HepG2 (cell line): ENCODE data around the gene GGTLC2. TPM values are rescaled to one million over a fixed set of nuclear protein-coding genes. Genes with fewer than 3 reads are reported as not detected.

Experiments
- ATAC-seq: fragments of 200-7000 bp; cut with Tn5 transposase; 3 replicates; pipeline ENCODE4 v1.9.1; 2020; ENCODE audit warnings: mild to moderate bottlenecking, moderate library complexity
- BruUV-seq: library from RNA; stranded (reverse); fragments of 400-500 nt; replicated peaks from 2 replicates; lab custom pipeline; 2021; lab: Mats Ljungman, UMichigan
- CTCF ChIA-PET: fragments of 300-600 bp; formaldehyde crosslinking; extraction: SDS; loops from one replicate; lab custom pipeline; 2021; ENCODE audit warnings: low total read pairs, inconsistent platforms, low intra/inter-chr PET ratio; lab: Yijun Ruan, JAX
- POLR2A ChIA-PET: fragments of 350-600 bp; sonication (Branson Sonifier 250); formaldehyde crosslinking; loops from one replicate; lab custom pipeline; 2020; ENCODE audit warnings: antibody characterized with exemption, inconsistent platforms; lab: Yijun Ruan, JAX
- DNase-seq: peaks from one replicate; pipeline ENCODE4 v3.0.0-alpha.2; 2015; ENCODE audit warnings: low spot score
- FAIRE-seq: peaks from 3 replicates; lab custom pipeline; 2011; peaks lifted over from hg19 to GRCh38; lab: Jason Lieb, UNC
- H2AFZ ChIP-seq: one replicate; pipeline ENCODE4 v1.6.1; 2011; ENCODE audit warnings: low read length, inconsistent platforms
- H3K27ac ChIP-seq: fragments of 300-600 bp; 3 replicates; pipeline ENCODE4 v1.8.0; 2011; ENCODE audit warnings: mixed run types, mild to moderate bottlenecking, mixed read lengths, low read length, inconsistent platforms; ENCODE audit not compliant: insufficient read depth; ENCODE audit errors: extremely low read length
- H3K27me3 ChIP-seq, 2 experiments: fragments of 200-600 bp in 1 of 2; 2 replicates in 1 of 2; 3 replicates in 1 of 2; pipeline versions ENCODE4 v1.6.0 to v1.8.0; 2011; ENCODE audit warnings: low read length in 2 of 2, mild to moderate bottlenecking in 2 of 2, moderate library complexity in 2 of 2, inconsistent platforms in 1 of 2; ENCODE audit not compliant: insufficient read depth in 2 of 2, control insufficient read depth in 1 of 2
- H3K36me3 ChIP-seq, 2 experiments: fragments of 200-600 bp in 1 of 2; replicated peaks in 1 of 2; 2 replicates in 1 of 2; 3 replicates in 1 of 2; pipeline versions ENCODE4 v1.5.1 to v1.8.0; 2011; ENCODE audit warnings: low read length in 2 of 2, inconsistent platforms in 1 of 2; ENCODE audit not compliant: insufficient read depth in 2 of 2, control insufficient read depth in 1 of 2
- H3K4me1 ChIP-seq: 2 replicates; pipeline ENCODE4 v1.5.1; 2012; ENCODE audit warnings: low read length, inconsistent platforms; ENCODE audit not compliant: insufficient read depth
- H3K4me2 ChIP-seq: 2 replicates; pipeline ENCODE4 v1.6.0; 2011; ENCODE audit warnings: low read depth, low read length, inconsistent platforms
- H3K4me3 ChIP-seq, 3 experiments: fragments of 200-600 bp in 1 of 3; sonication (generic), shearing (Covaris generic) in 1 of 3; replicated peaks in 1 of 3; 2 replicates each; pipeline ENCODE4 v1.5.1; 2011 to 2016; ENCODE audit warnings: low read length in 3 of 3, inconsistent platforms in 2 of 3, low read depth in 2 of 3, mild to moderate bottlenecking in 2 of 3, control low read depth in 1 of 3, mixed read lengths in 1 of 3; ENCODE audit not compliant: insufficient read depth in 1 of 3
- H3K79me2 ChIP-seq: one replicate; pipeline ENCODE4 v1.6.1; 2011; ENCODE audit warnings: low read length, inconsistent platforms; ENCODE audit not compliant: insufficient read depth
- H3K9ac ChIP-seq: 2 replicates; pipeline ENCODE4 v1.6.0; 2011; ENCODE audit warnings: mild to moderate bottlenecking, low read depth, low read length, inconsistent platforms; ENCODE audit not compliant: insufficient read depth
- H3K9me3 ChIP-seq: 2 replicates; pipeline ENCODE4 v1.5.1; 2012; ENCODE audit warnings: mild to moderate bottlenecking, low read length
- H4K20me1 ChIP-seq: 2 replicates; pipeline ENCODE4 v1.6.0; 2011; ENCODE audit warnings: inconsistent platforms, mild to moderate bottlenecking, low read length, moderate library complexity; ENCODE audit not compliant: insufficient read depth
- ATF4 ChIP-seq, 2 experiments: fragments of 450-650 bp in 1 of 2; sonication (generic) in 1 of 2; formaldehyde crosslinking; IDR thresholded peaks; 2 replicates each; pipeline versions ENCODE4 v1.5.0 to v1.8.0; 2020 to 2022; ENCODE audit warnings: mild to moderate bottlenecking in 1 of 2, missing genetic modification reagents in 1 of 2
- CEBPZ ChIP-seq: IDR thresholded peaks from 2 replicates; pipeline ENCODE4 v1.6.1; 2012; ENCODE audit warnings: low read length, improper control_type of control experiment
- MAZ ChIP-seq, 2 experiments: sonication (generic) in 1 of 2; formaldehyde crosslinking in 1 of 2; IDR thresholded peaks; 2 replicates each; pipeline versions ENCODE4 v1.5.0 to v1.6.1; 2012 to 2020; ENCODE audit warnings: low read depth in 2 of 2, mild to moderate bottlenecking in 2 of 2, borderline replicate concordance in 1 of 2, improper control_type of control experiment in 1 of 2, low read length in 1 of 2, missing genetic modification reagents in 1 of 2, moderate library complexity in 1 of 2
- PPARG ChIP-seq: conservative IDR thresholded peaks from 2 replicates; pipeline ENCODE4 v1.6.1; 2016; ENCODE audit warnings: missing biosample characterization, missing genetic modification reagents
- THAP11 ChIP-seq: IDR thresholded peaks from 2 replicates; pipeline ENCODE4 v1.6.1; 2016; ENCODE audit warnings: missing biosample characterization, missing genetic modification reagents
- TP53 ChIP-seq: sonication (generic); formaldehyde crosslinking; conservative IDR thresholded peaks from 2 replicates; pipeline ENCODE4 v1.4.0; 2020; ENCODE audit warnings: missing genetic modification reagents
- ZFP37 ChIP-seq: sonication (generic); formaldehyde crosslinking; IDR thresholded peaks from 2 replicates; pipeline ENCODE4 v1.4.0; 2020; ENCODE audit warnings: missing genetic modification reagents, borderline replicate concordance
- ZNF101 ChIP-seq: sonication (generic); formaldehyde crosslinking; IDR thresholded peaks from 2 replicates; pipeline ENCODE4 v1.4.0; 2020; ENCODE audit warnings: mild to moderate bottlenecking, low read depth, missing genetic modification reagents, borderline replicate concordance
- ZNF124 ChIP-seq: sonication (generic); formaldehyde crosslinking; IDR thresholded peaks from 2 replicates; pipeline ENCODE4 v1.4.0; 2020; ENCODE audit warnings: missing genetic modification reagents
- ZNF335 ChIP-seq: sonication (generic); formaldehyde crosslinking; IDR thresholded peaks from 2 replicates; pipeline ENCODE4 v1.4.0; 2020; ENCODE audit warnings: missing genetic modification reagents
- ZNF720 ChIP-seq: sonication (generic); formaldehyde crosslinking; IDR thresholded peaks from 2 replicates; pipeline ENCODE4 v1.4.0; 2020; ENCODE audit warnings: missing genetic modification reagents
- WGBS: methylation state at CpG from one replicate; pipeline ENCODE4 v1.1.6; 2017; ENCODE audit warnings: low lambda C conversion rate; 5-methylcytosine and 5-hydroxymethylcytosine counted together
- in situ Hi-C: cut with HindIII; loops from 2 replicates; pipeline ENCODE4 v1.10.0; 2017; ENCODE audit warnings: low pct_unique_long_range_greater_than_20kb; ENCODE audit not compliant: extremely low pct_ligation_motif_present
- intact Hi-C: fragments of 100-400 bp; cut with micrococcal nuclease; formaldehyde crosslinking; loops from one replicate; pipeline ENCODE4 v1.10.0; 2022; ENCODE audit not compliant: unreplicated experiment
- polyA plus RNA-seq, 8 experiments: library from polyadenylated mRNA; depleted of rRNA in 3 of 8; stranded (reverse) in 7 of 8; unstranded in 1 of 8; fragments of >200 nt; fragmentation: Illumina TruSeq in 4 of 8; extraction: Trizol in 4 of 8; gene quantifications; 2 replicates each; pipeline versions ENCODE4 v1.2.1 to v1.2.3, GENCODE V29; 2011 to 2016; ENCODE audit warnings: low read depth in 4 of 8, missing spikeins in 1 of 8, mixed read lengths in 1 of 8; ENCODE audit not compliant: insufficient read depth in 1 of 8
- total RNA-seq, 5 experiments: library from RNA; depleted of rRNA; stranded (reverse); fragments of >200 nt; fragmentation: Illumina TruSeq; extraction: Trizol; gene quantifications; 2 replicates each; pipeline ENCODE4 v1.2.3, GENCODE V29; 2016; ENCODE audit warnings: low read depth in 1 of 5

Gene GGTLC2
- total and polyA plus RNA-seq, 2 of the 13 experiments (the other 11 are each of a cell fraction or from before 2014, with no cell fraction given): not detected

GRCh38 chr22:22603470-22603947, 40.9 kb upstream of the GGTLC2 start:
- Histone ChIP-seq H3K9ac (no peak overlapping the region), H3K4me1 (no peaks in the 10 kb centered on the region), H3K27me3 (peaks cover 0 to 16% of the 10 kb centered on the region in 2 experiments; a peak in 1 of 5 replicates), H4K20me1 (no peaks in the 10 kb centered on the region), H2AFZ (no peak overlapping the region), H3K36me3 (no peaks in the 10 kb centered on the region), H3K79me2 (no peaks in the 10 kb centered on the region), H3K27ac (no peak overlapping the region), H3K4me2 (no peak overlapping the region), H3K9me3 (no peaks in the 10 kb centered on the region), H3K4me3 (no peak overlapping the region)
- intact Hi-C loops: no loop called here
- 0% methylated on average over 3 of the region's 3 CpGs for WGBS
- BruUV-seq: no TSS peak
- ChIA-PET CTCF (no interaction called here), POLR2A (no interaction called here)
- ATAC-seq (no peak), FAIRE-seq (no peak), DNase-seq (no peak)
- in situ Hi-C loops: no loop called here
- TF ChIP-seq ZNF101 (no peak), ZNF124 (CRISPR knock-in tag) (no peak)

- CTCF ChIA-PET: no interaction called here
- no peaks in the 10 kb centered on the region for H3K79me2 ChIP-seq
- intact Hi-C loops (no loop called here), in situ Hi-C loops (no loop called here)
- H3K4me2 ChIP-seq: no peak overlapping the region
- no peak overlapping the region for H3K4me3 ChIP-seq
- 0% methylated on average over 2 of the region's 3 CpGs for WGBS
- H3K27me3 ChIP-seq: peaks cover 0 to 11% of the 10 kb centered on the region in 2 experiments; a peak in 1 of 5 replicates
- DNase-seq (no peak), FAIRE-seq (no peak), ATAC-seq (no peak)
- no peaks in the 10 kb centered on the region for H3K9me3 ChIP-seq
- H3K4me1 ChIP-seq: no peaks in the 10 kb centered on the region
- POLR2A ChIA-PET: no interaction called here
- H4K20me1 ChIP-seq: no peaks in the 10 kb centered on the region
- no peak overlapping the region for H3K27ac ChIP-seq
- H2AFZ ChIP-seq: no peak overlapping the region
- no TSS peak for BruUV-seq
- H3K9ac ChIP-seq: no peak overlapping the region
- H3K36me3 ChIP-seq: no peaks in the 10 kb centered on the region
- TF ChIP-seq ZFP37 (CRISPR knock-in tag): no peak
- no peak for TF ChIP-seq TP53 (CRISPR knock-in tag)
- TF ChIP-seq CEBPZ: no peak
- TF ChIP-seq PPARG (CRISPR knock-in tag): no peak
- TF ChIP-seq ZNF335 (CRISPR knock-in tag): no peak
- TF ChIP-seq THAP11 (CRISPR knock-in tag): no peak
- TF ChIP-seq MAZ (IDR thresholded peaks at IDR 0.05; ENCODE audit: borderline replicate concordance, low read depth, low read length): no peak
- TF ChIP-seq MAZ (CRISPR knock-in tag; IDR thresholded peaks at IDR 0.05; ENCODE audit: low read depth): no peak
- TF ChIP-seq ATF4 (CRISPR knock-in tag; IDR thresholded peaks at IDR 0.05): no peak
- no peak for TF ChIP-seq ZNF720 (CRISPR knock-in tag)
Observed at GRCh38 chr22:22604326-22605073, 39.9 kb upstream of the GGTLC2 start.
